SH-SY5Y (cell line): Measurements from ENCODE around the gene ENDOV.

Experiments used
- GATA2 ChIP-seq: IDR thresholded peaks from 2 replicates; pipeline ENCODE4 v1.6.1; 2011; ENCODE audit warnings: mild to moderate bottlenecking, low read depth, low read length
- GATA3 ChIP-seq: IDR thresholded peaks from 2 replicates; pipeline ENCODE4 v1.6.1; 2011; ENCODE audit warnings: low read depth, mild to moderate bottlenecking, low read length, moderate library complexity

DNA sequence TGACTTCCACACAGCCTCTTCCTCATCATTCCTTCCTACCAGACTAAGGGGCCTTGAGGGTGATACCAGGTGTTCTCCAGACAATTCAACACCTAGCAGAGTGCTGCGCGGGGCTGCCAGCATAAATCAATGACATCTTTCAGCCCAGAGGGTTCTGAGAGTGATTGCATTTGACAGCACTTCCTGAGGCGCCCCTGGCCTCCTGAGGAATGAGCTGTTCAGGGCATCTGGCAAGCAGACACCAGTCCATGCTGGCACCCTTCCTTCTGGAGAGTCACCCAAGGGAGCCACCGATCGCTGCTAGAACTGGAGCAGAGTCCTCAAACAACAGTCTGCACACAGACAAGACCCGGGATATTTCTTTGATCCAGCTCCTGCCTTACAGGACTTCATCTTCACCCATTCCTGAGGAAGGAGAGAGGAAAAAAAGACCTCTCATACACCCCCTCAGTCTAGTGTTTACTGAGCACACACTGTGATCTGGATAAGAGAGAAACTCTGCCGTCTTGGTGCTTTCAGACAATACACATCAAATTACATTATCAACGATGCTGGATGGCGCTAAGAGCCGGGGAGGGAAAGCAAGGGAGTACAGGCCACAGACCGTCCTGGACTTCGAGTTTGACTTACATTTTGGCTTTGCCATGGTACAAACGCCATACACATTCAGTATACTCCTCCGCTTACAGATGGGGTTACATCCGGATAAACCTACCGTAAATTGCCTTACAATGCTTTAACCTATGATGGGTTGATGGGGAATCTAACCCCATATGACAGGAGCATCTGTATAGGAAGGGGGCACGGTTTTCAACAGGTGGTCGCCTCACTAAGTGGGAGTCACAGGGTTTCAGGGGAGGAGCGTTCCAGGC is 38.4 kb downstream of the ENDOV start:
- TF ChIP-seq GATA2 (no peak), GATA3 (no peak)
